Keratinocyte (primary cell): ENCODE data around the gene RORB. TPM values are rescaled to one million over a fixed set of nuclear protein-coding genes. Genes with fewer than 3 reads are reported as not detected.
A peak's percentile ranks its signal among the peaks of the same experiment; 100 is the strongest.

Source experiments
- DNase-seq: peaks from one replicate; pipeline ENCODE4 v3.0.0-alpha.2; 2011; ENCODE audit warnings: low read depth, missing footprints, low spot score
- FAIRE-seq: peaks from 2 replicates; lab custom pipeline; 2011; peaks lifted over from hg19 to GRCh38; lab: Jason Lieb, UNC
- H2AFZ ChIP-seq: 2 replicates; pipeline ENCODE4 v1.6.0; 2012; ENCODE audit warnings: low read length, control low read depth, inconsistent platforms; ENCODE audit not compliant: control insufficient read depth
- H3K27ac ChIP-seq: 2 replicates; pipeline ENCODE4 v1.5.1; 2011; ENCODE audit warnings: low read length; ENCODE audit not compliant: control insufficient read depth, insufficient read depth
- H3K27me3 ChIP-seq: 3 replicates; pipeline ENCODE4 v1.6.0; 2011; ENCODE audit warnings: low read length; ENCODE audit not compliant: control insufficient read depth, insufficient read depth; ENCODE audit errors: extremely low read depth
- H3K36me3 ChIP-seq, 2 experiments: 2 replicates in 1 of 2; 3 replicates in 1 of 2; pipeline ENCODE4 v1.5.1; 2011; ENCODE audit warnings: low read length in 2 of 2, mild to moderate bottlenecking in 1 of 2; ENCODE audit not compliant: control insufficient read depth in 2 of 2, insufficient read depth in 2 of 2; ENCODE audit errors: extremely low read depth in 1 of 2
- H3K4me1 ChIP-seq: 3 replicates; pipeline ENCODE4 v1.5.1; 2011; ENCODE audit warnings: low read length; ENCODE audit not compliant: control insufficient read depth, insufficient read depth; ENCODE audit errors: extremely low read depth
- H3K4me2 ChIP-seq: 3 replicates; pipeline ENCODE4 v1.6.0; 2011; ENCODE audit warnings: low read depth, low read length; ENCODE audit not compliant: control insufficient read depth, insufficient read depth; ENCODE audit errors: extremely low read depth
- H3K4me3 ChIP-seq, 3 experiments: fragments of 200-600 bp in 1 of 3; sonication (generic) in 1 of 3; 2 replicates in 2 of 3; 3 replicates in 1 of 3; pipeline ENCODE4 v1.5.1; 2011 to 2016; ENCODE audit warnings: low read length in 3 of 3, mild to moderate bottlenecking in 3 of 3, control low read depth in 2 of 3, inconsistent platforms in 1 of 3, low read depth in 1 of 3, mixed read lengths in 1 of 3, mixed run types in 1 of 3, moderate library complexity in 1 of 3; ENCODE audit not compliant: control insufficient read depth in 2 of 3, insufficient read depth in 2 of 3; ENCODE audit errors: extremely low read depth in 1 of 3
- H3K79me2 ChIP-seq: 2 replicates; pipeline ENCODE4 v1.6.0; 2012; ENCODE audit warnings: low read length; ENCODE audit not compliant: control insufficient read depth, insufficient read depth
- H3K9ac ChIP-seq: 3 replicates; pipeline ENCODE4 v1.6.0; 2011; ENCODE audit warnings: low read length; ENCODE audit not compliant: control insufficient read depth, insufficient read depth; ENCODE audit errors: extremely low read depth
- H3K9me1 ChIP-seq: 3 replicates; pipeline ENCODE4 v1.6.0; 2011; ENCODE audit warnings: low read length; ENCODE audit not compliant: control insufficient read depth, insufficient read depth; ENCODE audit errors: extremely low read depth
- H3K9me3 ChIP-seq: 2 replicates; pipeline ENCODE4 v1.5.1; 2012; ENCODE audit warnings: low read depth, low read length; ENCODE audit not compliant: control insufficient read depth
- H4K20me1 ChIP-seq: 3 replicates; pipeline ENCODE4 v1.6.0; 2011; ENCODE audit warnings: low read length; ENCODE audit not compliant: control insufficient read depth, insufficient read depth; ENCODE audit errors: extremely low read depth
- EZH2 ChIP-seq: IDR thresholded peaks from one replicate; pipeline ENCODE4 v1.6.1; 2012; ENCODE audit warnings: inconsistent platforms, mild to moderate bottlenecking, low read length, moderate library complexity
- dilution Hi-C: fragments of 300-500 bp; cut with MboI; formaldehyde crosslinking; loops from one replicate; pipeline ENCODE4 v1.7.0; 2020; ENCODE audit warnings: low sequenced_read_pairs; ENCODE audit not compliant: extremely low pct_ligation_motif_present
- polyA plus RNA-seq, 5 experiments: library from polyadenylated mRNA; depleted of rRNA in 3 of 5; stranded (reverse) in 3 of 5; stranded (forward) in 1 of 5; unstranded in 1 of 5; fragments of >200 nt; gene quantifications; 1 replicate in 1 of 5; 2 replicates in 3 of 5; 3 replicates in 1 of 5; pipeline versions ENCODE4 v1.2.1 to v1.2.3, GENCODE V29; 2011 to 2012; ENCODE audit warnings: missing spikeins in 2 of 5, low read depth in 1 of 5, low replicate concordance in 1 of 5
- TF ChIP-seq, protein P1 (sequence below), 3 experiments: IDR thresholded peaks in 1 of 3; conservative IDR thresholded peaks in 1 of 3; optimal IDR thresholded peaks in 1 of 3; 2 replicates in 2 of 3; 3 replicates in 1 of 3; pipeline versions ENCODE3 to v1.5.1; 2011; ENCODE audit warnings: low read length in 3 of 3, mild to moderate bottlenecking in 3 of 3, moderate library complexity in 2 of 3, control low read depth in 1 of 3, inconsistent platforms in 1 of 3; ENCODE audit not compliant: insufficient read depth in 2 of 3; ENCODE audit errors: extremely low read depth in 1 of 3

The RORB gene
- polyA plus RNA-seq, 1 donor (not counting 4 experiments of a cell fraction or from before 2014, with no cell fraction given) = not detected

- H4K20me1 ChIP-seq = no peaks in the 10 kb centered on the region
- no peaks in the 10 kb centered on the region for H3K4me1 ChIP-seq
- dilution Hi-C loops = no loop called here
- no peak overlapping the region for H2AFZ ChIP-seq
- DNase-seq = no peak
- H3K79me2 ChIP-seq = no peaks in the 10 kb centered on the region
- no peak for TF ChIP-seq EZH2
- TF ChIP-seq, protein P1, sequence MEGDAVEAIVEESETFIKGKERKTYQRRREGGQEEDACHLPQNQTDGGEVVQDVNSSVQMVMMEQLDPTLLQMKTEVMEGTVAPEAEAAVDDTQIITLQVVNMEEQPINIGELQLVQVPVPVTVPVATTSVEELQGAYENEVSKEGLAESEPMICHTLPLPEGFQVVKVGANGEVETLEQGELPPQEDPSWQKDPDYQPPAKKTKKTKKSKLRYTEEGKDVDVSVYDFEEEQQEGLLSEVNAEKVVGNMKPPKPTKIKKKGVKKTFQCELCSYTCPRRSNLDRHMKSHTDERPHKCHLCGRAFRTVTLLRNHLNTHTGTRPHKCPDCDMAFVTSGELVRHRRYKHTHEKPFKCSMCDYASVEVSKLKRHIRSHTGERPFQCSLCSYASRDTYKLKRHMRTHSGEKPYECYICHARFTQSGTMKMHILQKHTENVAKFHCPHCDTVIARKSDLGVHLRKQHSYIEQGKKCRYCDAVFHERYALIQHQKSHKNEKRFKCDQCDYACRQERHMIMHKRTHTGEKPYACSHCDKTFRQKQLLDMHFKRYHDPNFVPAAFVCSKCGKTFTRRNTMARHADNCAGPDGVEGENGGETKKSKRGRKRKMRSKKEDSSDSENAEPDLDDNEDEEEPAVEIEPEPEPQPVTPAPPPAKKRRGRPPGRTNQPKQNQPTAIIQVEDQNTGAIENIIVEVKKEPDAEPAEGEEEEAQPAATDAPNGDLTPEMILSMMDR (optimal IDR thresholded peaks at IDR 0.05 in 1 of 3, IDR thresholded peaks at IDR 0.05 in 1 of 3, conservative IDR thresholded peaks at IDR 0.05 in 1 of 3; ENCODE audit: extremely low read depth in 1 of 3, insufficient read depth in 2 of 3, low read length in 3 of 3) = no peak
- no peaks in the 10 kb centered on the region for H3K36me3 ChIP-seq
- no peak overlapping the region for H3K27ac ChIP-seq
- H3K4me2 ChIP-seq = no peak overlapping the region
- no peak overlapping the region for H3K9ac ChIP-seq
- H3K9me3 ChIP-seq = no peaks in the 10 kb centered on the region
- H3K27me3 ChIP-seq = peaks cover 3% of the 10 kb centered on the region
- no peak overlapping the region for H3K4me3 ChIP-seq
- no peaks in the 10 kb centered on the region for H3K9me1 ChIP-seq
- FAIRE-seq = no peak
Measured at GRCh38 chr9:74576176-74576575, 79.0 kb downstream of the RORB start.

DNA sequence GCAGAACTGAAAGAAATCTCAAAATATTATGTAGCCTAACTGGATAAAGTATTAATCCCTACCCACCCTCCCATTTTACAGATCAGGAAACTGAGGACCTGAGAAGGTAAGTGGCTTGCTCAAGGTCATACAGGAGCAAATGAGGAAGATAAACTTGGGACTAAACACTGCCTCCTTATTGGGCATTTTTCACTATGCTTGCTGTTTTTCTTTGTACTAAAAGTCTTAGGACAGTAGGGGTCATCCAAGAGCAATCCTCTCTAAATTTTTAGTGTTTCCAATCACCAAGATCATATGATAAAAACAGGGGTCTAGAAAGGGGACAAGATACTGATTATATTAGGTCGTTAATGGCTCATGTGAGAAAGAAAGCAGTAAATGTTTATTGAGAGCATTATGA lies 80.8 kb downstream of the RORB start:
- no peak for FAIRE-seq
- no peak overlapping the region for H3K27ac ChIP-seq
- H3K79me2 ChIP-seq = no peaks in the 10 kb centered on the region
- H3K4me2 ChIP-seq = no peak overlapping the region
- no peak overlapping the region for H3K9ac ChIP-seq
- H4K20me1 ChIP-seq = no peaks in the 10 kb centered on the region
- no peaks in the 10 kb centered on the region for H3K36me3 ChIP-seq
- H2AFZ ChIP-seq = no peak overlapping the region
- peaks cover 3% of the 10 kb centered on the region for H3K27me3 ChIP-seq
- DNase-seq = no peak
- dilution Hi-C loops = no loop called here
- no peak overlapping the region for H3K4me3 ChIP-seq
- no peaks in the 10 kb centered on the region for H3K9me1 ChIP-seq
- TF ChIP-seq, protein P1 (optimal IDR thresholded peaks at IDR 0.05 in 1 of 3, IDR thresholded peaks at IDR 0.05 in 1 of 3, conservative IDR thresholded peaks at IDR 0.05 in 1 of 3; ENCODE audit: extremely low read depth in 1 of 3, insufficient read depth in 2 of 3, low read length in 3 of 3) = peak in 2 of 3 experiments; percentile 8 to 40
- TF ChIP-seq EZH2 = no peak
- H3K4me1 ChIP-seq = no peaks in the 10 kb centered on the region
- no peaks in the 10 kb centered on the region for H3K9me3 ChIP-seq
